HTERT RPE-1 (cell line): ENCODE results near the gene CACNG8.
"Not testable (repeated sequence)": the region's sequence is repeated elsewhere in the genome, so short reads cannot be mapped to it uniquely, and the experiment has no call there.

ENCODE experiments used
- in situ Hi-C: fragments of 300-500 bp; cut with MboI; formaldehyde crosslinking; loops from 4 replicates; pipeline ENCODE4 v1.14.3; 2020; ENCODE audit warnings: low sequenced_read_pairs

Gene CACNG8

DNA sequence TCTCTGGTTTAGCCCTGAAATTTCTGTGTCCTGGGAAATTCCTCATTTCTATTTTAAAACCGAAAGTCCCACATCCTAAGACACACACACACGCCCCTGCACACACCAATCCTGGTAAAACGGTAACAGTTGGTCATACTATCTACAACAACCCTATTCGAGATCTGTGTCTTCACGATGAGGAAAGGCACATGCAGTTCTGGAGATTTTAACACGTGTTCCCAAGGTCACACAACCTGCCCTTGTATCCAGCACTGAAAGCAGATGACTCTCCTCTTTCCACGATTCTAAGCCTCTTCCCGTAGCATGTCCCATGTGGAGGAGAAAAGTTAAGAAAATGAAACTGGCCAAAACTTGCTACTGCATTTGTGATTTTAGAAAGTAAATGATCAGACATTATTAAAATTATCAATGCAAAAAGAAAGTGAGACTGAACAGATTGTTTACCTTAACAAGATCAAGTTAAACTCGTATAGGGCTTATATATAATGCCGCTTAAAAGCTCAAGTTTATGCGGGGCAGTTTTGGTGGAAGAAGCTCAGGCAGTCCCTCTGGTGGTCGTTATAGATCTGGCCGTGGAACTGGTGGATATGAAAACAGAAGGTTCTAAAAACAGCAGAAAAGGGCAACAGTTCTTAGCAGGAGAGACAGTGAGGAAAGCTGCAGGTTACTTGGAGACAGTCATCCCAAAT, 68.3 kb downstream of the CACNG8 start:
- in situ Hi-C loops = no loop called here

- in situ Hi-C loops = no loop called here
These were observed 72.8 kb downstream of the CACNG8 start for GRCh38 chr19:54035215-54036178.

DNA sequence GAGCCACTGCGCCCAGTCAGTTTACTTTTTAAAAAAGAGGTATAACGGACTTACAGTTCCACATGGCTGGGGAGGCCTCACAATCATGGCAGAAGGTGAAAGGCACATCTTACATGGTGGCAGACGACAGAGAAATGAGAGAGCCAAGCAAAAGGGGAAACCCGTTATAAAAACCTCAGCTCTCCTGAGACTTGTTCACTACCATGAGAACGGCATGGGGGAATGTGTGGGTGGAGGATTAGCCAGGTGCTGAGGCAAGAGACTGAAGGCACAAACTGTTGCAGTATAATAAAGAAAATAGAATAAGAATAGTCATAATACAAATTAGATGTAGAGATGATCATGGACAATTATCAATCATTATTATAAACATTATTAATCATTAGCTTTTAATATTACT, 73.8 kb downstream of the CACNG8 start:
- in situ Hi-C loops = not testable (repeated sequence)
